ENCODE results near the gene ETV4. TPM values are rescaled to one million over a fixed set of nuclear protein-coding genes. Genes with fewer than 3 reads are reported as not detected.

Gene ETV4
- total RNA-seq, 1 donor from 2014 or later = 1.1 TPM

- H3K36me3 ChIP-seq = no peaks in the 10 kb centered on the region
- Mint-ChIP-seq H3K9me3 (no peaks in the 10 kb centered on the region), H3K36me3 (peaks cover 15% of the 10 kb centered on the region), H3K27me3 (ENCODE audit: insufficient read depth, low read depth) (peaks cover 9% of the 10 kb centered on the region), H3K27ac (no peak overlapping the region), H3K4me1 (peaks cover 59% of the 10 kb centered on the region), H3K4me3 (no peak overlapping the region)
- H4K20me1 ChIP-seq (ENCODE audit: low read depth) = peaks cover 44% of the 10 kb centered on the region
- no peak overlapping the region for H3K9ac ChIP-seq
- no peak overlapping the region for H3K4me3 ChIP-seq
- DNase-seq (ENCODE audit: low spot score) = no peak
- no peak overlapping the region for H3K27ac ChIP-seq
- H3K4me2 ChIP-seq = no peak overlapping the region
- peaks cover 10% of the 10 kb centered on the region for H3K4me1 ChIP-seq
- H3K27me3 ChIP-seq = peaks cover 43% of the 10 kb centered on the region
- no peaks in the 10 kb centered on the region for H3K9me3 ChIP-seq (ENCODE audit: low read depth)
- TF ChIP-seq CTCF (IDR thresholded peaks at IDR 0.05) = no peak
- no peak for TF ChIP-seq EZH2phosphoT487 (IDR thresholded peaks at IDR 0.05)
- no peak for TF ChIP-seq EZH2 (IDR thresholded peaks at IDR 0.05)
- H3F3A ChIP-seq (ENCODE audit: low read depth) = peaks cover 18% of the 10 kb centered on the region
- no peaks in the 10 kb centered on the region for H3K79me2 ChIP-seq (ENCODE audit: low read depth)
- no peak overlapping the region for H2AFZ ChIP-seq (replicated peaks)
Observed at GRCh38 chr17:43531955-43532354, 14.2 kb downstream of the ETV4 start.

GRCh38 chr17:43531082-43531378 lies 15.1 kb downstream of the ETV4 start:
- Histone ChIP-seq H3K79me2 (ENCODE audit: low read depth) (no peaks in the 10 kb centered on the region), H3K4me3 (no peak overlapping the region), H3K9ac (no peak overlapping the region), H3K27me3 (peaks cover 43% of the 10 kb centered on the region), H3K27ac (no peak overlapping the region), H3K36me3 (no peaks in the 10 kb centered on the region), H3K4me1 (peaks cover 15% of the 10 kb centered on the region), H3F3A (ENCODE audit: low read depth) (peaks cover 18% of the 10 kb centered on the region), H3K9me3 (ENCODE audit: low read depth) (no peaks in the 10 kb centered on the region), H3K4me2 (no peak overlapping the region), H4K20me1 (ENCODE audit: low read depth) (peaks cover 53% of the 10 kb centered on the region), H2AFZ (replicated peaks) (no peak overlapping the region)
- Mint-ChIP-seq H3K27ac (no peak overlapping the region), H3K36me3 (peaks cover 14% of the 10 kb centered on the region), H3K4me1 (peaks cover 59% of the 10 kb centered on the region), H3K27me3 (ENCODE audit: insufficient read depth, low read depth) (peaks cover 9% of the 10 kb centered on the region), H3K4me3 (peak overlapping the region; percentile 80), H3K9me3 (no peaks in the 10 kb centered on the region)
- DNase-seq (ENCODE audit: low spot score) = no peak
- TF ChIP-seq CTCF (IDR thresholded peaks at IDR 0.05) (no peak), EZH2 (IDR thresholded peaks at IDR 0.05) (no peak), EZH2phosphoT487 (IDR thresholded peaks at IDR 0.05) (no peak)

GRCh38 chr17:43530288-43531081 lies 15.7 kb downstream of the ETV4 start:
- Histone ChIP-seq H3K27me3 (peaks cover 43% of the 10 kb centered on the region), H3K36me3 (no peaks in the 10 kb centered on the region), H3K9ac (no peak overlapping the region), H3K4me2 (peak overlapping the region; percentile 63), H3F3A (ENCODE audit: low read depth) (peaks cover 23% of the 10 kb centered on the region), H3K4me3 (peak overlapping the region; percentile 27), H3K79me2 (ENCODE audit: low read depth) (no peaks in the 10 kb centered on the region), H3K4me1 (peaks cover 18% of the 10 kb centered on the region), H3K9me3 (ENCODE audit: low read depth) (no peaks in the 10 kb centered on the region), H3K27ac (no peak overlapping the region), H2AFZ (replicated peaks) (no peak overlapping the region), H4K20me1 (ENCODE audit: low read depth) (peaks cover 58% of the 10 kb centered on the region)
- no peaks in the 10 kb centered on the region for H3K9me3 Mint-ChIP-seq
- H3K4me1 Mint-ChIP-seq = peaks cover 63% of the 10 kb centered on the region
- TF ChIP-seq CTCF (IDR thresholded peaks at IDR 0.05) = no peak
- TF ChIP-seq EZH2 (IDR thresholded peaks at IDR 0.05) = no peak
- no peak for TF ChIP-seq EZH2phosphoT487 (IDR thresholded peaks at IDR 0.05)
- DNase-seq (ENCODE audit: low spot score) = peak; percentile 84
- peaks cover 14% of the 10 kb centered on the region for H3K36me3 Mint-ChIP-seq
- H3K4me3 Mint-ChIP-seq = peak overlapping the region; percentile 80
- H3K27me3 Mint-ChIP-seq (ENCODE audit: insufficient read depth, low read depth) = peaks cover 9% of the 10 kb centered on the region
- H3K27ac Mint-ChIP-seq = no peak overlapping the region

All from neural progenitor cell (in vitro differentiated cells).